Natural killer cell (primary cell): ENCODE results near the gene PELI3. TPM values are rescaled to one million over a fixed set of nuclear protein-coding genes. Genes with fewer than 3 reads are reported as not detected.
A peak's percentile ranks its signal among the peaks of the same experiment; 100 is the strongest.

Source experiments
- ATAC-seq, 3 donors: fragments of 150-1000 bp in 2 of 3; fragments of 200-7000 bp in 1 of 3; cut with Tn5 transposase; 1 replicate in 1 of 3; 2 replicates in 2 of 3; pipeline ENCODE4 v1.10.0; 2021; ENCODE audit warnings: mild to moderate bottlenecking in 2 of 3, moderate library complexity in 2 of 3
- DNase-seq, 2 donors: peaks; one replicate each; pipeline versions ENCODE4 v3.0.0 to v3.0.0-alpha.2; 2013 to 2021; ENCODE audit warnings: mixed read lengths in 1 of 2
- H3K27ac ChIP-seq: one replicate; pipeline ENCODE4 v1.5.1; 2013; ENCODE audit warnings: mild to moderate bottlenecking, low read length
- H3K27me3 ChIP-seq: one replicate; pipeline ENCODE4 v1.6.1; 2013; ENCODE audit warnings: low read length; ENCODE audit not compliant: control insufficient read depth, insufficient read depth
- H3K36me3 ChIP-seq: one replicate; pipeline ENCODE4 v1.6.1; 2013; ENCODE audit warnings: low read length; ENCODE audit not compliant: control insufficient read depth, insufficient read depth
- H3K4me1 ChIP-seq: one replicate; pipeline ENCODE4 v1.6.1; 2013; ENCODE audit warnings: low read length; ENCODE audit not compliant: control insufficient read depth, insufficient read depth
- H3K4me3 ChIP-seq: one replicate; pipeline ENCODE4 v1.5.1; 2013; ENCODE audit warnings: low read length
- H3K9me3 ChIP-seq: one replicate; pipeline ENCODE4 v1.6.1; 2013; ENCODE audit warnings: low read length; ENCODE audit not compliant: control insufficient read depth, insufficient read depth
- H3K27ac Mint-ChIP-seq, 2 donors: one replicate each; pipeline ENCODE4 v1.8.0; 2022; ENCODE audit warnings: mild to moderate bottlenecking in 2 of 2, mixed read lengths in 2 of 2, moderate library complexity in 1 of 2
- H3K27me3 Mint-ChIP-seq, 2 donors: one replicate each; pipeline ENCODE4 v1.8.0; 2022; ENCODE audit warnings: low read depth in 2 of 2, mixed read lengths in 2 of 2
- H3K36me3 Mint-ChIP-seq: one replicate; pipeline ENCODE4 v1.8.0; 2022; ENCODE audit warnings: mixed read lengths
- H3K4me1 Mint-ChIP-seq, 2 donors: one replicate each; pipeline ENCODE4 v1.8.0; 2022; ENCODE audit warnings: mixed read lengths in 2 of 2
- H3K4me3 Mint-ChIP-seq: one replicate; pipeline ENCODE4 v1.8.0; 2022; ENCODE audit warnings: mild to moderate bottlenecking, moderate library complexity, mixed read lengths
- H3K9me3 Mint-ChIP-seq, 2 donors: one replicate each; pipeline ENCODE4 v1.8.0; 2022; ENCODE audit warnings: mixed read lengths in 2 of 2
- CTCF ChIP-seq: fragments of 200-600 bp; IDR thresholded peaks from one replicate; pipeline ENCODE4 v1.8.0; 2022; ENCODE audit warnings: antibody characterized with exemption
- WGBS: methylation state at CpG from one replicate; pipeline ENCODE4 v1.1.7; 2013; ENCODE audit warnings: missing lambda C conversion rate; ENCODE audit not compliant: insufficient coverage; 5-methylcytosine and 5-hydroxymethylcytosine counted together
- intact Hi-C: fragments of 100-400 bp; cut with micrococcal nuclease; formaldehyde crosslinking; loops from one replicate; pipeline ENCODE4 v1.14.2; 2022
- total RNA-seq, 4 donors: library from RNA; stranded (reverse); fragments of 120-200 nt in 1 of 4; gene quantifications; one replicate each; pipeline versions ENCODE4 v1.2.3 to v1.2.4, GENCODE V29; 2013 to 2022

The PELI3 gene
- total RNA-seq, 3 donors from 2014 or later (not counting 1 experiment from before 2014, with no cell fraction given), result 5.3 to 6.3 (median 5.6) TPM

DNA sequence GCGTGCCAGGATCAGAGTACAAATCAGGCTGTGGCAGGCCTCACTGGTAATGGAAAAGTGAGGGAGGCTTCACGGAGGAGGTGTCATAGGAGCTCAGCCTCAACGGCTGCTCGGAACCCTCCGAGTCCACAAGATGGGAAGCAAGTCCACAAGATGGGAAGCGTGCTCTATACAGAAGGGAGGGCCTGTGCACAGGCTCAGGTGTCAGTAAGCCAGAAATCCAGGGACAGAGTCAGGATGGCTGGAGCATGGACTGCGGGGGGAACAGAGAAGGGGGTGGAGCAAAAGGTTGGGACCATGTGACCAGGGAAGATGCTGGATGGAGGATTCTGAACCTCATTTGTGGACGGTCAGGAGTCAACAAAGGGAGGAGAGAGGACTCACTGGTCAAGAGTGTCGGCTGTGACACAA, 10.1 kb downstream of the PELI3 start:
- no peaks in the 10 kb centered on the region for H3K9me3 Mint-ChIP-seq
- no peaks in the 10 kb centered on the region for H3K36me3 Mint-ChIP-seq
- WGBS, result 96% methylated on average over 9 of the region's 9 CpGs
- intact Hi-C loops, result no loop called here
- no peak overlapping the region for H3K4me3 Mint-ChIP-seq
- peak overlapping the region in 1 of 2 donors; percentile 72 for H3K27ac Mint-ChIP-seq
- no peak for TF ChIP-seq CTCF
- no peaks in the 10 kb centered on the region for H3K36me3 ChIP-seq
- no peaks in the 10 kb centered on the region for H3K9me3 ChIP-seq
- peaks cover 13 to 37% of the 10 kb centered on the region in 2 donors for H3K4me1 Mint-ChIP-seq
- no peaks in the 10 kb centered on the region for H3K27me3 Mint-ChIP-seq
- no peak overlapping the region for H3K4me3 ChIP-seq
- ATAC-seq (no peak), DNase-seq (no peak)
- peaks cover 21% of the 10 kb centered on the region for H3K4me1 ChIP-seq
- no peaks in the 10 kb centered on the region for H3K27me3 ChIP-seq
- H3K27ac ChIP-seq, result no peak overlapping the region

DNA sequence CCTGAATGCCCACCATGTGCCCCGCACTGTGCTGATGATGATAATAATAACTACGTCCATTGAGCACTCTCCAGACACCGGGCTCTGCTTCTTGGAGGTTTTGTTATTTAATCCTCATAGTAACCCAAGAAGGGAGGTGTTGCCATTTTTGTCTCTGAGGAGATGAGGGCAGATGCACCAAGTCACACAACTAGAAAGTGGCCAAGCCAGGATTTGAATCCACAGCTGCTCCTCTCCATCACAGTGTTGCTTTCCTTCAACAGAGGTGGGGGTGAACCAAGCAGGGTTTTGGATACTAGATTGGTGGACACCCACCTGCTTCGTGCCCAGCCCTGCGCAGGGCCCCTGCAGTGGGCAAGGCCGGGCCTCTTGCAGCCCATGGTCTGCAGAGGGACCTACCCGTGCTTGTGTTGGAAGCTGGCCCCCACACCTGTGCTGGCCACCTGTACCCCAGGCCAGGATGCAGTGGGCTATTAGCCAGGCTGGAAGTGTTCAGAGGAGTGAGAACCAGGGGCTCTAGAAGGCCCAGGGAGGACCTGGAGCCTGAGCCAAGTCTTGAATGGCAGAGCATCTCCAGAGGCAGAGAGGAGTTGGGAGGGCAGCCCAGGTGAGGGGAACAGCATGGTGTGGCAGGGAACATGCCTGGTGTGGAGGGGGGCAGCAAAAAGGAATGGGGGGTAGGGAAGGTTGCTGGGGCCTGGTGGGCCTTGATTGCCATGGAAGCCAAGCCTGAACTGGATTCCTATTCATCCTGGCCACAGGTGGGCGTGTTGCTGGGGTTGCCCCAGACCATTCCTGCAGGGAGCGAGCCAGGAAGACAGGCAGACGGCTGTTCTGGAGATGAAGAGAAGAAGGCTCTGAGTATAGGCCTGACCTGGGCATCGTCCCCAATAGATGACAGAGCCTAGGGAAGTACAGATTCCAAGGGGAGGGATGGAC, 10.8 kb downstream of the PELI3 start:
- no peak for TF ChIP-seq CTCF
- no peaks in the 10 kb centered on the region for H3K36me3 Mint-ChIP-seq
- Histone ChIP-seq H3K4me1 (peaks cover 21% of the 10 kb centered on the region), H3K27ac (no peak overlapping the region), H3K36me3 (no peaks in the 10 kb centered on the region), H3K4me3 (no peak overlapping the region), H3K27me3 (no peaks in the 10 kb centered on the region), H3K9me3 (no peaks in the 10 kb centered on the region)
- WGBS, result 95% methylated on average over 11 of the region's 11 CpGs
- peak overlapping the region; percentile 37 for H3K4me3 Mint-ChIP-seq
- intact Hi-C loops, result no loop called here
- DNase-seq (no peak), ATAC-seq (no peak)
- H3K27ac Mint-ChIP-seq, result peak overlapping the region; percentile 34 to 72
- no peaks in the 10 kb centered on the region for H3K9me3 Mint-ChIP-seq
- no peaks in the 10 kb centered on the region for H3K27me3 Mint-ChIP-seq
- H3K4me1 Mint-ChIP-seq, result peaks cover 13 to 42% of the 10 kb centered on the region in 2 donors

GRCh38 chr11:66478729-66479393, 12.2 kb downstream of the PELI3 start:
- ATAC-seq (no peak), DNase-seq (peak in 1 of 2 donors; percentile 67)
- peaks cover 13 to 42% of the 10 kb centered on the region in 2 donors for H3K4me1 Mint-ChIP-seq
- no peaks in the 10 kb centered on the region for H3K27me3 ChIP-seq
- H3K4me1 ChIP-seq, result peaks cover 21% of the 10 kb centered on the region
- peak; percentile 68 for TF ChIP-seq CTCF
- peak overlapping the region; percentile 87 to 91 for H3K27ac Mint-ChIP-seq
- no peaks in the 10 kb centered on the region for H3K9me3 Mint-ChIP-seq
- peak overlapping the region; percentile 92 for H3K4me3 Mint-ChIP-seq
- H3K27ac ChIP-seq, result peak overlapping the region; percentile 82
- peaks cover 5% of the 10 kb centered on the region for H3K36me3 ChIP-seq
- no peaks in the 10 kb centered on the region for H3K36me3 Mint-ChIP-seq
- peak overlapping the region; percentile 89 for H3K4me3 ChIP-seq
- no peaks in the 10 kb centered on the region for H3K9me3 ChIP-seq
- intact Hi-C loops, result loop anchor here (1.0 kb wide), 1 partner anchor 71 kb away; no protein-coding TSS in a partner anchor
- WGBS, result 75% methylated on average over 7 of the region's 8 CpGs
- H3K27me3 Mint-ChIP-seq, result no peaks in the 10 kb centered on the region
